Measurements from ENCODE around the gene PPP5C. TPM values are rescaled to one million over a fixed set of nuclear protein-coding genes. Genes with fewer than 3 reads are reported as not detected.
A peak's percentile ranks its signal among the peaks of the same experiment; 100 is the strongest.

The PPP5C gene
- total and polyA plus RNA-seq, 2 of the 13 experiments (the other 11 are each of a cell fraction or from before 2014, with no cell fraction given), result 41.6 to 67.9 TPM

GRCh38 chr19:46373491-46374359, 26.8 kb downstream of the PPP5C start:
- WGBS (ENCODE audit: low lambda C conversion rate), result 100% methylated on average over 11 of the region's 17 CpGs
- CTCF ChIA-PET (ENCODE audit: low intra/inter-chr PET ratio, low total read pairs), result no interaction called here
- Histone ChIP-seq H3K27ac (ENCODE audit: extremely low read length, insufficient read depth, low read length) (no peak overlapping the region), H3K4me1 (ENCODE audit: insufficient read depth, low read length) (no peaks in the 10 kb centered on the region), H3K9me3 (ENCODE audit: low read length) (no peaks in the 10 kb centered on the region), H3K4me3 (replicated peaks in 1 of 3; ENCODE audit: insufficient read depth in 1 of 3, low read depth in 2 of 3, low read length in 3 of 3) (no peak overlapping the region), H3K79me2 (ENCODE audit: insufficient read depth, low read length) (no peaks in the 10 kb centered on the region), H3K27me3 (ENCODE audit: control insufficient read depth in 1 of 2, insufficient read depth in 2 of 2, low read length in 2 of 2) (no peaks in the 10 kb centered on the region), H3K36me3 (replicated peaks in 1 of 2; ENCODE audit: control insufficient read depth in 1 of 2, insufficient read depth in 2 of 2, low read length in 2 of 2) (peaks cover 23 to 42% of the 10 kb centered on the region in 2 experiments), H3K9ac (ENCODE audit: insufficient read depth, low read depth, low read length) (no peak overlapping the region), H3K4me2 (ENCODE audit: low read depth, low read length) (no peak overlapping the region), H4K20me1 (ENCODE audit: insufficient read depth, low read length) (no peaks in the 10 kb centered on the region), H2AFZ (ENCODE audit: low read length) (no peak overlapping the region)
- FAIRE-seq (no peak), ATAC-seq (peak; percentile 29; the same call in 2 of the 3 replicates), DNase-seq (ENCODE audit: low spot score) (no peak)
- BruUV-seq (replicated peaks), result no TSS peak
- POLR2A ChIA-PET, result no interaction called here
- TF ChIP-seq AGO2 (optimal IDR thresholded peaks at IDR 0.05; ENCODE audit: low read depth, low read length) (peak; percentile 36), ZNF3 (CRISPR knock-in tag; IDR thresholded peaks at IDR 0.05) (no peak)
- in situ Hi-C loops (cut with HindIII; ENCODE audit: extremely low pct_ligation_motif_present, low pct_unique_long_range_greater_than_20kb), result no loop called here
- intact Hi-C loops (cut with micrococcal nuclease; ENCODE audit: unreplicated experiment), result no loop called here

DNA sequence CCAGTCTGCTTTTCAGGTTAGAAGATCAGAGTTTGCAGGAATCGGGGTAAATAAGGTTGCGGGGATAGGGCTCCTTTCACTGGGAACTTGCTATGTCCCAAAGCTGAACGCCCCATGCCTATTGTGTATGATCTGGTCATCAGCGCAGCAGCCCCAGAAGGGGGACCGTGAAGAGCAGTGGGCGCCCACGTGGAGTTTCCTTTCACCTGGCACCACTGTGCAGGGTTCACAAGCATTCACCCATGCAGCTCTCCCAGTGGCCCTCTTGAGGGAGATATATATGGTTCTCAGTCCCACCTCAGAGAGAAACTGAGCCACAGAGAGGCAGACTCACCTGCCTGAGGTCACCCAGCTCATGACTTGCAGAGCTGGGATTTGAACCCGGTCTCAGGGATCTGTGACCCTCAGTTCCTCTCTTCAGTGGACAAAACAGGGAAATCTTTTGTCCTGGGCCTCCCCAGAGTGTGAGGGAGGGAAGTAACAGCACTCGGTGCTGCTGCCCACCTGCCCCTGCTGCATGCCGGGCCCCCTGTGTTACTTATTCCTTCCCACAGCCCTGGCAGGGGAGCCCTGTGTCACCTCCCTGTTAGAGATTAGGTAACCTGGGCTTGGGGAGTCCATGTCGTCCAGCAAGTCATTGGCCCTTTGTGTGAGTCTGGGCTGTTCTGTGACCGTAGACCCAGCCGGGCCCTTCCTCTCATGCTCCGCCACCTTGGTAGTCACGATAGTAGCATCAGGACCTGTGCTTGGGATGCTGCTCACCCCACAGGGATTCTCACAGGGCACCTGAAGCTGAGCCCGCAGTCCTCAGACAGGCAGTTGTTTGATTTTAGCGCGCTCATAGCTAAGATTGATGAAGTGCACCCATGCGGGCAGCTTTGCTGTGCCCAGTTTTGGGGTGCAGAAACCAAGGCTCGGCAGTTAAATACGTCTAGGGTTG, 27.9 kb downstream of the PPP5C start:
- BruUV-seq (replicated peaks), result no TSS peak
- CTCF ChIA-PET (ENCODE audit: low intra/inter-chr PET ratio, low total read pairs), result no interaction called here
- H3K79me2 ChIP-seq (ENCODE audit: insufficient read depth, low read length), result no peaks in the 10 kb centered on the region
- intact Hi-C loops (cut with micrococcal nuclease; ENCODE audit: unreplicated experiment) (no loop called here), in situ Hi-C loops (cut with HindIII; ENCODE audit: extremely low pct_ligation_motif_present, low pct_unique_long_range_greater_than_20kb) (no loop called here)
- no peak overlapping the region for H2AFZ ChIP-seq (ENCODE audit: low read length)
- H3K4me2 ChIP-seq (ENCODE audit: low read depth, low read length), result no peak overlapping the region
- no peaks in the 10 kb centered on the region for H3K9me3 ChIP-seq (ENCODE audit: low read length)
- no peak for ATAC-seq
- H3K4me1 ChIP-seq (ENCODE audit: insufficient read depth, low read length), result no peaks in the 10 kb centered on the region
- no peaks in the 10 kb centered on the region for H4K20me1 ChIP-seq (ENCODE audit: insufficient read depth, low read length)
- H3K36me3 ChIP-seq (replicated peaks in 1 of 2; ENCODE audit: control insufficient read depth in 1 of 2, insufficient read depth in 2 of 2, low read length in 2 of 2), result peaks cover 23 to 46% of the 10 kb centered on the region in 2 experiments
- DNase-seq (ENCODE audit: low spot score), result no peak
- H3K27me3 ChIP-seq (ENCODE audit: control insufficient read depth in 1 of 2, insufficient read depth in 2 of 2, low read length in 2 of 2), result no peaks in the 10 kb centered on the region
- no peak for FAIRE-seq
- no peak overlapping the region for H3K4me3 ChIP-seq (replicated peaks in 1 of 3; ENCODE audit: insufficient read depth in 1 of 3, low read depth in 2 of 3, low read length in 3 of 3)
- POLR2A ChIA-PET, result no interaction called here
- H3K27ac ChIP-seq (ENCODE audit: extremely low read length, insufficient read depth, low read length), result no peak overlapping the region
- H3K9ac ChIP-seq (ENCODE audit: insufficient read depth, low read depth, low read length), result no peak overlapping the region
- 96% methylated on average over 11 of the region's 21 CpGs for WGBS (ENCODE audit: low lambda C conversion rate)
- TF ChIP-seq ZNF558 (CRISPR knock-in tag; IDR thresholded peaks at IDR 0.05; ENCODE audit: borderline replicate concordance) (no peak), YY1 (IDR thresholded peaks at IDR 0.05; ENCODE audit: insufficient read depth, insufficient replicate concordance, low read depth, low read length) (no peak), CEBPZ (IDR thresholded peaks at IDR 0.05; ENCODE audit: low read length) (no peak), NCOA5 (CRISPR knock-in tag; IDR thresholded peaks at IDR 0.05) (no peak), ZMAT3 (CRISPR knock-in tag; conservative IDR thresholded peaks at IDR 0.05) (no peak), ZNF83 (CRISPR knock-in tag; IDR thresholded peaks at IDR 0.05; ENCODE audit: borderline replicate concordance) (no peak), SMAD9 (CRISPR knock-in tag; IDR thresholded peaks at IDR 0.05) (no peak), NR2F2 (IDR thresholded peaks at IDR 0.05; ENCODE audit: borderline replicate concordance, low read depth) (no peak)
- TF ChIP-seq, protein P1, sequence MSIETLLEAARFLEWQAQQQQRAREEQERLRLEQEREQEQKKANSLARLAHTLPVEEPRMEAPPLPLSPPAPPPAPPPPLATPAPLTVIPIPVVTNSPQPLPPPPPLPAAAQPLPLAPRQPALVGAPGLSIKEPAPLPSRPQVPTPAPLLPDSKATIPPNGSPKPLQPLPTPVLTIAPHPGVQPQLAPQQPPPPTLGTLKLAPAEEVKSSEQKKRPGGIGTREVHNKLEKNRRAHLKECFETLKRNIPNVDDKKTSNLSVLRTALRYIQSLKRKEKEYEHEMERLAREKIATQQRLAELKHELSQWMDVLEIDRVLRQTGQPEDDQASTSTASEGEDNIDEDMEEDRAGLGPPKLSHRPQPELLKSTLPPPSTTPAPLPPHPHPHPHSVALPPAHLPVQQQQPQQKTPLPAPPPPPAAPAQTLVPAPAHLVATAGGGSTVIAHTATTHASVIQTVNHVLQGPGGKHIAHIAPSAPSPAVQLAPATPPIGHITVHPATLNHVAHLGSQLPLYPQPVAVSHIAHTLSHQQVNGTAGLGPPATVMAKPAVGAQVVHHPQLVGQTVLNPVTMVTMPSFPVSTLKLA (IDR thresholded peaks at IDR 0.05), result no peak
